ENCODE measurements around the gene ADGRL3. TPM values are rescaled to one million over a fixed set of nuclear protein-coding genes. Genes with fewer than 3 reads are reported as not detected.

Gene ADGRL3
- total RNA-seq, 4 donors from 2014 or later = 0.67 to 4.6 (median 1.6) TPM

- TF ChIP-seq, protein P1, sequence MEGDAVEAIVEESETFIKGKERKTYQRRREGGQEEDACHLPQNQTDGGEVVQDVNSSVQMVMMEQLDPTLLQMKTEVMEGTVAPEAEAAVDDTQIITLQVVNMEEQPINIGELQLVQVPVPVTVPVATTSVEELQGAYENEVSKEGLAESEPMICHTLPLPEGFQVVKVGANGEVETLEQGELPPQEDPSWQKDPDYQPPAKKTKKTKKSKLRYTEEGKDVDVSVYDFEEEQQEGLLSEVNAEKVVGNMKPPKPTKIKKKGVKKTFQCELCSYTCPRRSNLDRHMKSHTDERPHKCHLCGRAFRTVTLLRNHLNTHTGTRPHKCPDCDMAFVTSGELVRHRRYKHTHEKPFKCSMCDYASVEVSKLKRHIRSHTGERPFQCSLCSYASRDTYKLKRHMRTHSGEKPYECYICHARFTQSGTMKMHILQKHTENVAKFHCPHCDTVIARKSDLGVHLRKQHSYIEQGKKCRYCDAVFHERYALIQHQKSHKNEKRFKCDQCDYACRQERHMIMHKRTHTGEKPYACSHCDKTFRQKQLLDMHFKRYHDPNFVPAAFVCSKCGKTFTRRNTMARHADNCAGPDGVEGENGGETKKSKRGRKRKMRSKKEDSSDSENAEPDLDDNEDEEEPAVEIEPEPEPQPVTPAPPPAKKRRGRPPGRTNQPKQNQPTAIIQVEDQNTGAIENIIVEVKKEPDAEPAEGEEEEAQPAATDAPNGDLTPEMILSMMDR (IDR thresholded peaks at IDR 0.05) = no peak
- no peak for TF ChIP-seq POLR2A (IDR thresholded peaks at IDR 0.05)
- no peaks in the 10 kb centered on the region for H3K9me3 ChIP-seq
- DNase-seq = no peak
- no peaks in the 10 kb centered on the region for H3K27me3 ChIP-seq
- H3K27ac ChIP-seq = no peak overlapping the region
- no peak overlapping the region for H3K4me3 ChIP-seq (replicated peaks in 1 of 3)
- intact Hi-C loops (cut with DNase I) = no loop called here
- H3K4me1 ChIP-seq = no peaks in the 10 kb centered on the region
- H3K36me3 ChIP-seq = no peaks in the 10 kb centered on the region
- 45 to 52% methylated on average over 1 of the region's 1 CpG for WGBS, 2 donors
Observed at GRCh38 chr4:62080431-62080830, 880.3 kb downstream of the ADGRL3 start.

DNA sequence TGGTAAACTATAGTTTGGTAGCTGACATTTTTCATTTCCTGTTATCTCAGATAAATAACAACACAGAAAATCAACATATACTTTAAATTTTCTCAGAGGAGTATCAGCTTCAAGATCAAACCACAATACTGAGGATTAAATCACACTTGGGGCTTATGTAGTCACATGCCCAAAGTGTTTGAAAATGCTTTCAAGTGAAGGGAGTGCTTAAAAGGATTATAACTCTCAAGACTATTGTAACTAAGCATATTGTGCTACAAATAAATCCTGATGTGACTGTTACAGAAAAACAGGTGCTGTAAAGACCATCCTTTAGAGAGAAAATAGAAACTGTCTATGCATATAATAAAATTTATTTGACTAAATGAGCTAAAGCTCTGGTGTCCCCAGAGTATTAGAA is 887.6 kb downstream of the ADGRL3 start:
- no peak for DNase-seq
- intact Hi-C loops (cut with DNase I) = no loop called here
- TF ChIP-seq, protein P1 (IDR thresholded peaks at IDR 0.05) = no peak
- TF ChIP-seq POLR2A (IDR thresholded peaks at IDR 0.05) = no peak
- Histone ChIP-seq H3K27ac (no peak overlapping the region), H3K9me3 (no peaks in the 10 kb centered on the region), H3K4me3 (replicated peaks in 1 of 3) (no peak overlapping the region), H3K36me3 (no peaks in the 10 kb centered on the region), H3K27me3 (no peaks in the 10 kb centered on the region), H3K4me1 (no peaks in the 10 kb centered on the region)

DNA sequence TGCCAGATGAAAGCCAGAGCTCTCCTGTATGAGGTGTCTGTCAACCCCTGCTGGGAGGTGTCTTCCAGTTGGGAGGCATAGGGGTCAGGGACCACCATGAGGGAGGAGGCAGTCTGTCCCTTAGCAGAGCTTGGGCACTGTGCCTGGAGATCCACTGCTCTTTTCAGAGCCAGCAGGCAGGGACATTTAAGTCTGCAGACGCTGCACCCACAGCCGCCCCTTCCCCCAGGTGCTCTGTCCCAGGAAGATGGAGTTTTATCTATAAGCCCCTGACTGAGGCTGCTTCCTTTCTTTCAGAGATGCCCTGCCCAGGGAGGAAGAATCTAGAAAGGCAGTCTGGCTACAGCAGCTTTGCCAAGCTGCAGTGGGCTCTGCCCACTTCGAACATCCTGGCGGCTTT is 893.6 kb downstream of the ADGRL3 start:
- 72 to 89% methylated on average over 2 to 4 of the region's 4 CpGs for WGBS, 2 donors
- intact Hi-C loops (cut with DNase I) = no loop called here
- no peak for DNase-seq

DNA sequence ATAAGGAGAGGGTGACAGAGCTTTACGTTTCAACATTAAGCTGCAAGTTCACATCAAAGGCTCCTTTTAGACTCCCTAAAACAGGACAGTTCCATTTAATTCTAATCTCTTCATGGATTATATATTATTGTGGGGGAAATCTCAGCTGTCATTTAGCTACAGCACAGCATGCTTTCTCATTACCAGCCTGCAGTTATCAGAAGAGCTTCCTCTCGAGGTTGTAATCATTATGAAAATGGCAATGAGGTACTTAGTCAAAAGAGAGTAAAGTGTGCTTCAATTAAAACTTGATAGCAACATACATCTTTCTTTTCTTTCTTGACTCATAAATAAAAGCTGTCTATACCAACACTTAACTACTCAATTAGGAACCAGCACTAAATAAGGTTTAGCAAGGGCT is 896.8 kb downstream of the ADGRL3 start:
- Histone ChIP-seq H3K4me1 (no peaks in the 10 kb centered on the region), H3K27ac (no peak overlapping the region), H3K27me3 (no peaks in the 10 kb centered on the region), H3K4me3 (replicated peaks in 1 of 3) (no peak overlapping the region), H3K36me3 (no peaks in the 10 kb centered on the region), H3K9me3 (no peaks in the 10 kb centered on the region)
- intact Hi-C loops (cut with DNase I) = no loop called here
- TF ChIP-seq, protein P1 (IDR thresholded peaks at IDR 0.05) = no peak
- no peak for TF ChIP-seq POLR2A (IDR thresholded peaks at IDR 0.05)
- 66 to 80% methylated on average over 2 of the region's 2 CpGs for WGBS, 2 donors
- DNase-seq = no peak

More for the DNA sequence above, 893.6 kb downstream of the ADGRL3 start:
- no peaks in the 10 kb centered on the region for H3K9me3 ChIP-seq
- no peak for TF ChIP-seq POLR2A (IDR thresholded peaks at IDR 0.05)
- TF ChIP-seq, protein P1 (IDR thresholded peaks at IDR 0.05) = no peak
- no peaks in the 10 kb centered on the region for H3K27me3 ChIP-seq
- no peaks in the 10 kb centered on the region for H3K4me1 ChIP-seq
- no peaks in the 10 kb centered on the region for H3K36me3 ChIP-seq
- H3K27ac ChIP-seq = no peak overlapping the region
- no peak overlapping the region for H3K4me3 ChIP-seq (replicated peaks in 1 of 3)

GRCh38 chr4:62115216-62115615 is 915.1 kb downstream of the ADGRL3 start:
- Histone ChIP-seq H3K4me1 (no peaks in the 10 kb centered on the region), H3K4me3 (replicated peaks in 1 of 3) (no peak overlapping the region), H3K9me3 (no peaks in the 10 kb centered on the region), H3K27ac (no peak overlapping the region), H3K27me3 (no peaks in the 10 kb centered on the region), H3K36me3 (no peaks in the 10 kb centered on the region)
- 79% methylated on average over 1 of the region's 1 CpG for WGBS, 2 donors
- no peak for DNase-seq
- intact Hi-C loops (cut with DNase I) = no loop called here
- TF ChIP-seq, protein P1 (IDR thresholded peaks at IDR 0.05) = no peak
- no peak for TF ChIP-seq POLR2A (IDR thresholded peaks at IDR 0.05)

Data from thyroid gland (tissue), 4 donors.